Renal cortex interstitium (tissue), 11 donors: Measurements from ENCODE around the gene GJB4. TPM values are rescaled to one million over a fixed set of nuclear protein-coding genes. Genes with fewer than 3 reads are reported as not detected.

Source experiments
- DNase-seq, 11 donors: peaks; one replicate each; pipeline ENCODE4 v3.0.0-alpha.2; 2013; ENCODE audit warnings: low read depth in 9 of 11, low spot score in 4 of 11; ENCODE audit errors: extremely low read depth in 1 of 11
- polyA plus RNA-seq, 3 donors: library from polyadenylated mRNA; unstranded; fragments of 120-200 nt; gene quantifications; one replicate each; pipeline ENCODE4 v1.2.1, GENCODE V29; 2013; ENCODE audit not compliant: insufficient read length in 3 of 3

Gene GJB4
- polyA plus RNA-seq, 3 donors = 0.12 to 0.36 (median 0.33) TPM

DNA sequence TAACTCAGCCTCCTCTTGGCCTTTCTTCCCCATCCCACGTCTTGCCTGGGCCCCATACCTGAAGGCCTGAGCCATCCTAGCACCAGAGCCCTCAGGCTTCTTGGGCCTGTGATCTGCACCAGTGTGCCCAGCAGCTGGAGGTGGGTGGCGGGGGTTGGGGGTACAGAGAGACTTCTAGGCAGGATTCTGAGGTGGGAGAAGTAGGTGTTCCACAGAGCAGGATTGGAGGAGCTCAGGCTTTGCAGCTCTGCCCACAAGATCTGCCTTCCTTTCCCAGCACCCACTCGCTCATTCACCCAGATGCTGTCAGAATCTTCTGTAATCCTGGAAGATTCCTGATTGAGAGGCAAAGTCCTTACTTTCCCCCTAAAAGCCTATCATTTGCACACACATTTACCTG lies 14.7 kb upstream of the GJB4 start:
- no peak for DNase-seq

DNA sequence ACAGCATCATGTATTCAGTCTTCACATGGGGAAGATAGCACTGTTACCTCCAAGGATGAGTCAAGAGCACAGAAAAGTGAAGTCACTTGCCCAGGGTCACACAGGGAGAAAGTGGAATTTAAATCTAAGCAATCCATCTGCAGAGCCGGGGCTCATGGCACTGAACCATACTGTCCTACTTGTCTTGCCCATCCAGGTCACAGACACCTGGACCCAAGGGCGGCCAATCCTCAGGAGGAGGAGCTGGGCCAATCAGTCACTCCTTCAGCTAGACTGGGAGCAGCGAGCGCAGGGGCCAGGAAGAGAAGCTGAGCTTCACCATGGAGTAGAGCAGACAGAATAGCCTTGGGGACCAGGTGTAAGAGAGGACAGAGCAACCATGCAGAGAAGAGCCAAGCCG lies 13.9 kb upstream of the GJB4 start:
- no peak for DNase-seq

DNA sequence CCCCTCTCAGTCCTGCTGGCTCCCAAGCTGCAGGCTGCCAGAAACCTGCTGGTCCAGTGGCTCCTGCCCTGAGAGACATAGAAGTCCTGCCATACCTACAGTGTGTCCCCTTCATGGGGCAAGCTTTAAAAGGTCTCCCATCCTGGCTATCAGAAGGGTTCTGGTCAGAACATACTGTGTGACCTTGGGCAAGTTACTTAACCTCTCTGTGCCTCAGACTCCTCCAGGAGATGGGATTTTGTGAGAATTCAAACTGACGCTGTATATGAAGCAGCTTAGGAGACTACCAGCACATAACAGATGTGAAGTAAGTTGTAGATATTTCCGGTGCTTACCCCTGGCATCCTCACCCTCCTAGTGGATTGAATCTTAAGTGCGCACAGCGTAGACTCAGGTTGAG lies 13.4 kb upstream of the GJB4 start:
- no peak for DNase-seq

DNA sequence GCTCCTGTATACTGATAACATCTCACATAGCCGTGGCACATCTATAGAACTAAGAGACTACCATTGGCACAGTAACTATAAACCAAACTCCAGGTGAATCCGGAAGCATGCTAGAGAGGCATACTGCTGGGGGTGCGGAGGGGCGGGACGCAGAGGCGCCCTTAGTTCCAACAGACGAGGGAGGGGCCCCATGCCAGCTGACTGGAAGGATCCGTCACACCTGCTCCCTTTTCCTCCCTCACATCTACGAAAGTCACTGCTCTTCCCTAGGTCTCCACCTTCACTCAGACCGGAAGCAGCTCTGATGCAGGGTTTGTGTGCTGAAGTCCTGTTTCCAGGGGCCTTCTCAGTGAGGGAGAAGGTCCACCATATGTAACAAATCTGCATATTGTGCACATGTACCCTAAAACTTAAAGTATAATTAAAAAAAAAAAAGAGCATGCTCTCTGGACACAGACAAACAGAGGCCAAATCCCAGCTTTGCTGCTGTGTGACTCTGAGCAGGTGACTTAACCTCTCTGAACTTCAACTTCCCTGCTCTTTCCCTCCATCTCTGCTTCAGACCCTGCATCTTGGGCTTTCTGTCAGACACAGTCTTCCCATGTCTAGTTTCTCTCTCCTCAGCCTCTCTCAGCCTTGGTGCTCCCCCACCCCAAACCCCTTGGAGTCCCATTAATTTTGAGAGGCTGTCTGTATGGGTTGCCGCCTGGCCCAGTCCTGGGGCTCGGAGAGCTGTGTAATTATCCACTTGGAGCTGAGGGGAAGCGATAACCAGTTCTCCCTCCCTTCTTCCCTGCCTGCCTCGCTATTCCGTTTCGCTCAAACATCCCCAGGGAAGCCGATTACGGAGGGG lies 12.5 kb upstream of the GJB4 start:
- no peak for DNase-seq

DNA sequence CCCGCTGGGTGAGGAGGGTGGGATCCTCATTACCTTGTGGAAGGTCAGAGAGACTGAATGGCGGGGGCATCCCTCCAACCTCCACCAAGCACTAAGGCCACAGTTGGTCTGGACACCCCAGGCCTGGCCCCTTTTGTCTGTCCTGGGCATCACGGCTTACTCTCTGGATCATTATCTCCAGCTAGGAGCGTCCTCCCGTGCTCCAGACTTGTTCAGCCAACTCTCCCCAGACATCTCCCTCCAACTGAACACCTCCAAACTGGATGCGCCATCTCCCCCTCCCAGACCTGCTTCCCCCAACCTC lies 11.9 kb upstream of the GJB4 start:
- DNase-seq = no peak

DNA sequence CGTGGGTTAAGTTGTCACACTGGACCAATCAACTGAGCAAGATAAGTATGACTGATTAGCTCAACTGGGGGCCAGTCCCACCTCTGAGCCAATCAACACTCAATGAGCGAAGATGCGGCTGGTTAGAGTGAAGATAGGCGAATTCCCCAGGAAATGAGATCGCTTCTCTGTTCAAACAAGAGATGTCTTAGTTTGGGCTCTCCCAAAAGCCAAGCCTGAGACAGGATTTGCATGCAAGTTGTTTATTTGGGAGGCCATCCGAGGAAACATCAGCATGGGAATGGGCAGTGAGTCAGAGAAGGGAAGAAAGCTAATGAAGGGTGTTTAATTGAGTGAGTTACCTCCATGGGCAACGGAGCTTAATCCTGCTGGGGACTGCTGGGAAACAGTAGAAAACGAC lies 9.5 kb upstream of the GJB4 start:
- DNase-seq = no peak

DNA sequence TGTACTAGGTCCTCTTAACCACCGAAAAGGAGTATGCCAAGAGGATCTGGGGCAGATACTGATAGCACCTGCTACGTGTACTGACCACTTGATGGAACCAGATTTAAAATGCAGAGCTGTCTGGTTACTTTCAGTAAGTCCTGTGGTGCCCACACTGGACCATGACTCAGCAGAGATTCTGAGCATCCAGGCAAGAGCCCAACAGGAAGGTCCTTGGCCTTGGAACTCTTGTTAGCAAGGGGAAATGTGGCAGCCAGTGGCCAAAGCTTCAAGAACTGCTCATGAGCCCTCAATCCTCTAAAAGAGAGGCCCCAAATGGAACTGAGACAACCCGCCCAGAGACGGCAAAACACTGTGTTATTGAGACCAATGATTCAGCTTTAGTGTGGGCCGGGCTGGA lies 8.9 kb upstream of the GJB4 start:
- DNase-seq = no peak

DNA sequence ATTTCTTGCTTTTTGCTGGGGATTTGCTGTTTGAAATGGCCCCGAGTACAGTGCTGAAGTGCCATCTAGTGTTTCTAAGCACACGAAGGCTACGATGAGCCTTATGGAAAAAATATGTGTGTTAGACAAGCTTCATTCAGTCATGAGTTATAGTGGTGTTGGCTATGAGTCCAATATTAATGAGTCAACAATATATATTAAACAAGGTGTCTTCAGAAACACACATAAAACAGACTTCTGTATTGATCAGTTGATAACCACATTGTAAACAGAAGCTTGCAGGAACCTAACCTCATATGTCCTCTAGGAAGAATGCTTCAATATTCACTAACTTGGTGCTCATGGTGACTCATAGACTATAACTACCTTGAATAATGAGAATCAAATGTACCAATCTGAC lies 6.4 kb upstream of the GJB4 start:
- DNase-seq = no peak

DNA sequence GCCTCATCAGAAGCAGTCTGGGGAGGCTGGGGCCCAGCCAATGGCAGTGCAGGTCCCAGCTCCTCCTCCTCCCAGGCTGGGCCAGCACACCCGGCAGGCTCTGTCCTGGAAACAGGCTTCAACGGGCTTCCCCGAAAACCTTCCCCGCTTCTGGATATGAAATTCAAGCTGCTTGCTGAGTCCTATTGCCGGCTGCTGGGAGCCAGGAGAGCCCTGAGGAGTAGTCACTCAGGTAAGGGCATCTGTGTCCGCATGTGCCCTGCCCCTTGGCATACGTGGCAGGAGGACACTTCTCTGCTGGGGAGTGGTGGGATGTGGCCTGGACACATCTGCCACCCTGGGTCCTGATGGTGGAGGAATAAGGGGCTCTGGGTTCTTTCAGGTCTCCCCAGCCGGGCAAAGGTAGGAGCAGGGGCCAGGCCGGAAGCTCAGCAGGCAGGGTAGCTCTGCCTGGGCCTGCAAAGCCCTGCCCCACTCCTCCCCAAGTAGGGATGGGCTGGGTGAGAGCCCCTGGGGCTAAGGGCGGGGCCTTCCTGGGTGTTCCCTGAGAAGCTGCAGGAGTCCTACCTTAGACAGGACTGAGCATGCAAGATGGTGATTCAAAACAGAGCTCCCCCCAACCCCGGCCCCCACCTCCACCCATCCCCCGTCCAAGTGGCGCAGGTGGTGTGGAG lies 4.4 kb upstream of the GJB4 start, which contains the start of gene GJB5:
Gene GJB5, plus strand, starts transcription at position 84 of the 674 bp plus-strand sequence. CDS start 2,284 bp downstream, outside the sequence.
- no peak for DNase-seq

DNA sequence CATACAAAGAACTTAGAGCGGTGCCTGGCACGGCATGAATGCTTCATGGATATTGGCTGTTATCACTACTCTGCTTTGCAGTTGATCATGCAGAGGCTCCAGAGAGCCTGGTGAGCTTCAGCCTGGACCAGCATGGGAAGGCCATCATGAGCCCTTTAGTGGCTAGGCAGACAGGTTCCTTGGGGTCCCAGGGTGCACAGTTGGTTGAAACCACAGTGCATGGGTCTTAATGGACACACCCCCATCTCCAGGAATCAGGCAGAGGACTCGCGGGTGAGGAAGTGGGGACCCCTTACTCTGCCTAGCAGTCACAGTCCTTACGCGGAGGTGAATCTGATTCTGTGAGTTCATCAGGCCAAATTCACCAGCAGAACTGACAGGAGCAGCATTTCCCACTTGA lies 3.6 kb upstream of the GJB4 start:
- DNase-seq = no peak

DNA sequence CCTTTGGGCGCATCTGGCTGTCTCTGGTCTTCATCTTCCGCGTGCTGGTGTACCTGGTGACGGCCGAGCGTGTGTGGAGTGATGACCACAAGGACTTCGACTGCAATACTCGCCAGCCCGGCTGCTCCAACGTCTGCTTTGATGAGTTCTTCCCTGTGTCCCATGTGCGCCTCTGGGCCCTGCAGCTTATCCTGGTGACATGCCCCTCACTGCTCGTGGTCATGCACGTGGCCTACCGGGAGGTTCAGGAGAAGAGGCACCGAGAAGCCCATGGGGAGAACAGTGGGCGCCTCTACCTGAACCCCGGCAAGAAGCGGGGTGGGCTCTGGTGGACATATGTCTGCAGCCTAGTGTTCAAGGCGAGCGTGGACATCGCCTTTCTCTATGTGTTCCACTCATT lies 2.2 kb upstream of the GJB4 start:
- no peak for DNase-seq

DNA sequence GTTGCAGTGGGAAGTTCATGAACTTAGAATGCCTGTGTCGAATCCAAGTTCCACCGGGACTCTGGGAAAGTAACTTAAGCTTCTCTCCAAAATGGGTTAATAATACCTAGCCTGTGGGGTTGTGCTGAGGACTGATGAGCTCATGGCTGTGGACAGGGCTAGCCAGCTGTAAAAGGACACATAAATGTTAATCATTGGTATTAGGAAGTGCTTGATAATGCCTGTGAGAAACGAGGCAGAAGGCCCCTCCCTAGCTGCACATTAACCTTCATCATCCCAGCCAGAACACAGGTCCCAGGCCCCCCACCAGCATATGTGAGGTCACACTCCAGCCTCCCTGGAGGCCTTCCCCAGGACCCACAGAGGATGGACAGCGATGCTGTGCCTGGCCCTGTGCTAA lies 789 bp upstream of the GJB4 start:
- no peak for DNase-seq

DNA sequence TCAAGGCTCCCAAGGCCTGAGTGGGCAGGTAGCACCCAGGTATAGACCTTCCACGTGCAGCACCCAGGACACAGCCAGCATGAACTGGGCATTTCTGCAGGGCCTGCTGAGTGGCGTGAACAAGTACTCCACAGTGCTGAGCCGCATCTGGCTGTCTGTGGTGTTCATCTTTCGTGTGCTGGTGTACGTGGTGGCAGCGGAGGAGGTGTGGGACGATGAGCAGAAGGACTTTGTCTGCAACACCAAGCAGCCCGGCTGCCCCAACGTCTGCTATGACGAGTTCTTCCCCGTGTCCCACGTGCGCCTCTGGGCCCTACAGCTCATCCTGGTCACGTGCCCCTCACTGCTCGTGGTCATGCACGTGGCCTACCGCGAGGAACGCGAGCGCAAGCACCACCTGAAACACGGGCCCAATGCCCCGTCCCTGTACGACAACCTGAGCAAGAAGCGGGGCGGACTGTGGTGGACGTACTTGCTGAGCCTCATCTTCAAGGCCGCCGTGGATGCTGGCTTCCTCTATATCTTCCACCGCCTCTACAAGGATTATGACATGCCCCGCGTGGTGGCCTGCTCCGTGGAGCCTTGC lies 1.7 kb downstream of the GJB4 start:
- no peak for DNase-seq

DNA sequence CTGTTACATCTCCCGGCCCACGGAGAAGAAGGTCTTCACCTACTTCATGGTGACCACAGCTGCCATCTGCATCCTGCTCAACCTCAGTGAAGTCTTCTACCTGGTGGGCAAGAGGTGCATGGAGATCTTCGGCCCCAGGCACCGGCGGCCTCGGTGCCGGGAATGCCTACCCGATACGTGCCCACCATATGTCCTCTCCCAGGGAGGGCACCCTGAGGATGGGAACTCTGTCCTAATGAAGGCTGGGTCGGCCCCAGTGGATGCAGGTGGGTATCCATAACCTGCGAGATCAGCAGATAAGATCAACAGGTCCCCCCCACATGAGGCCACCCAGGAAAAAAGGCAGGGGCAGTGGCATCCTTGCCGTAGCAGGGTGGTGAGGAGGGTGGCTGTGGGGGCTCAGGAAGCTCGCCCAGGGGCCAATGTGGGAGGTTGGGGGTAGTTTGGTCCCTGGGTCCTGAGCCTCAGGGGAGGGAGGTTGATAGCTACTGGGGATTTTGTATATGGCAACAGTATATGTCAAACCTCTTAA lies 2.3 kb downstream of the GJB4 start:
- no peak for DNase-seq

DNA sequence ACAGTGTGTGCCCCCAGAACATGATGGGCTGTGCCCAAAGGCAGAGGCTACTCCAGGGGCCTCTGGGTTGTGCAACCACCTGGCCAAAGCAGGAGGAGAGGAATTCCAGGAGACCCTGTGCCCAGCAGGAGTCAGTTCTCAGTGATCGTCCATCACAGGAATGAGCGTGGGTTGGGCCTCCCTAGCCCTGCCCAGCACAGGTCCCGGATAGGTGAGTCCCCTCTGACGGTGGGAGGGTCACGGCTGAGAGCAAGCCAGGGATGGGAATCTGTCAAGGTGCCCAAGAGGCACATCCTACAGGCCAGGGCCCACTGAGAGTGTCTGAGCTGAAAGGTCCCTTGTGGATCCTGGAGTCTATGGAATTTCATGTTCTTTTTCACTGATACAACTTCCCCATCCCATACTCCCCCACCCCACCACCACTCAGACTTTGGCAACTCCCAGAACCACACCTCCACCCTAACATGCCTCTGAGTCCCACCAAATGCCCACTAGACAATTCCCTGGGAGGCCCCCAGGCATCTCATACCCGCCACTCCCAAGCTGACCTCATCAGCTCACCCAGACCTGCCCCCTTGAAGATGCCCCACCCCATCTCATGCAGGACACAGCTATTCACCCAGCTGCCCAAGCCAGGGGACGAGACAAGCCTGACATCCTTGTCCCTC lies 3.1 kb downstream of the GJB4 start:
- no peak for DNase-seq

DNA sequence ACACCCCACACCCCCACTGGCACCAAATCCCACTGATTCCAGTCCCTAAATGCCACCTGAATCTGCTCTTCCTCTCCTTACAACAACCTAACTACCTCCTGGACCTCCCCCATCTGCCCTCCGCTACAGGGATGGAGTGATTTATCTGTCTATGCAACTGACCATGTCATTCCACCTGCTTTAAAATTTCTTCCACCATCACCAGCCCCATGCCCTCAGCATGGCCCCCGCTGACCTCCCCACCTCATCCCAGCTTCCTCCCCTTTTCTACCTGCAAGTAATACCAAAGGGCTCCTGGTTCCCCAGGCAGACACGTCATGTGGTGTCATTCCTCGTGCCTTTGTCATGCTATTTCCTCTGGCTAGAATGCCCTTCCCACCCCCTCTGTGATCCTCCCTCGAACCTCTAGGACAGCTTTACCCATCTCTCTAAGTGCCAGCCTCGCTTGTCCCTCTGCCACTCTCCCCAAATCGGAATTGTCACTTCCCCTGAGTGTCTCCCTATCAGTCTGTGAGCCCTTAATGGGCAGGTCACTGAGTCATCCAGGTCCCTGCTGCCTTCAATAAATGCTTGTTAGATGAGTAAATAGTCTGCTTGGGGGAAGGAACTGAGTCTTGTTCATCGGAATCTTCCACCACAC lies 3.7 kb downstream of the GJB4 start:
- DNase-seq = no peak

DNA sequence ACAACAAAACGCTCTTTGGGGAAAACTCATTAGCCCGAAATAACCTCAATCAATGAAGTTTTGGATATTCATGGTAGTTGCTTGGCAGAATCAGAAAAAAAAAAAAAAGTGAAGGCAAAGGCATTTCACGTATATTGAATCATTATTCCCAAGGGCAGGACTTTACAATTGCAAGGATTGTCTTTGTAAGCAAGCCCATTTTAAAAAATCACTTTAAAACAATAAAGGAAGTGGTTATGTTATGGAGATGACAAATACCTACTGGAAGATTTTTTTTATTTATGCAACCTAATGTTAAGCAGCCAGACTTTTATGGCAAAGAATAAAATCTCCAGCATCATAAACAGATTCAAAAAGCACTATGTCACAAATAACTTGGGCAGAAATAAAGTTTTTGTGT lies 9.3 kb downstream of the GJB4 start:
- DNase-seq = no peak

DNA sequence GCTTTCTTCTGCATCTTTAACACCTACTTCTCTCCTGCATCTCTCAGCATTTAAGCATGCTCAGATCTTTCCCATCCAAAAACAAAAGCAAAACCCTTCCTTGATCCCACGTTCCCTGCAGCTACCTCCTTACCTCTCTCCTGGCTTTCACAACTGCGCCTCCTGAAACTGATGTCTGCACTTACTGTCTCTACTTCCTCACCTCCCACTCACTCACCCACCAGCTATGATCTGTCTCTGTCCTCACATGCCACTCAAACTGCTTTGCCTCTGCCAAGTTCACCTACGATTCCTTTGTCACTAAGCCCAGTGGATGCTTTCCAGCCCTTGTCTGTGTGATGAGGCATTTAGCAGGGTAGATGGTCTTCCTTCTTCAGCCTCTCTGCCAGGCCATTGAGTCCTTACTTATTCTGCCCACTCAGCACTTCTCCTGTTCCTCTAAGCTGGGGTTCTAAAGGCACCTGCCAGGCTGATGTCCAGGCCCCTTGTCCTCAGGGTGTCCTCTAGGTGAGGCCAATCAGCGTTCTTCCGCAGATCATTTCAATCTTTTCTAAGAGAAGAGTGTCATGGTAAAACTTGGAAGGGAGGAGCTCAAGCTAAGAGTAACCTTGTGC lies 11.5 kb downstream of the GJB4 start:
- DNase-seq = no peak
